HS-27A (cell line): ENCODE results near the gene ZBED4.

Source experiments
- DNase-seq: peaks from one replicate; pipeline ENCODE4 v3.0.0-alpha.2; 2012; ENCODE audit warnings: low read depth, missing footprints

Gene ZBED4

GRCh38 chr22:49936018-49936972 lies 82.7 kb downstream of the ZBED4 start:
- peak; percentile 59 for DNase-seq

GRCh38 chr22:49936973-49937757 lies 83.5 kb downstream of the ZBED4 start:
- no peak for DNase-seq

GRCh38 chr22:49937758-49938564 lies 84.3 kb downstream of the ZBED4 start:
- DNase-seq: no peak

GRCh38 chr22:49938565-49939136 lies 85.0 kb downstream of the ZBED4 start:
- DNase-seq: no peak
